K562 (cell line): Measurements from ENCODE around the gene TMEM267. TPM values are rescaled to one million over a fixed set of nuclear protein-coding genes. Genes with fewer than 3 reads are reported as not detected.

Source experiments
- ATF1 ChIP-seq, 2 experiments: fragments of 450-650 bp in 1 of 2; IDR thresholded peaks; 2 replicates each; pipeline ENCODE4 v1.6.1; 2016; ENCODE audit warnings: missing compliant biosample characterization in 1 of 2, missing genetic modification characterization in 1 of 2
- DACH1 ChIP-seq: fragments of 450-650 bp; IDR thresholded peaks from 2 replicates; pipeline ENCODE4 v1.6.1; 2018; ENCODE audit not compliant: partially characterized antibody
- DNMT1 ChIP-seq: fragments of 450-650 bp; IDR thresholded peaks from 2 replicates; pipeline ENCODE4 v1.6.1; 2016; ENCODE audit warnings: antibody characterized with exemption, mild to moderate bottlenecking
- FOXJ2 ChIP-seq: fragments of 200-800 bp; sonication (Bioruptor generic); IDR thresholded peaks from 2 replicates; pipeline ENCODE4 v1.6.1; 2016; ENCODE audit warnings: missing genetic modification characterization, missing compliant biosample characterization
- NFIX ChIP-seq: fragments of 250-450 bp; sonication (Bioruptor Pico); IDR thresholded peaks from 2 replicates; pipeline ENCODE4 v1.4.0; 2020; ENCODE audit warnings: low read depth, mild to moderate bottlenecking, moderate library complexity
- RAD21 ChIP-seq, 2 experiments: fragments of 250-450 bp in 1 of 2; fragments of 450-650 bp in 1 of 2; sonication (Bioruptor Pico) in 1 of 2; formaldehyde crosslinking in 1 of 2; IDR thresholded peaks in 1 of 2; conservative IDR thresholded peaks in 1 of 2; 2 replicates each; pipeline versions ENCODE4 v1.4.0 to v1.8.0; 2020 to 2022; ENCODE audit warnings: mild to moderate bottlenecking in 2 of 2, moderate library complexity in 1 of 2
- RUNX1 ChIP-seq: sonication (generic); IDR thresholded peaks from 2 replicates; pipeline ENCODE4 v1.6.1; 2016; ENCODE audit warnings: antibody characterized with exemption, low read depth
- SMC3 ChIP-seq: conservative IDR thresholded peaks from 2 replicates; pipeline ENCODE4 v1.6.1; 2011; ENCODE audit warnings: low read depth, low read length, improper control_type of control experiment; ENCODE audit not compliant: insufficient read depth
- ZNF766 ChIP-seq: fragments of 200-800 bp; sonication (Bioruptor generic); conservative IDR thresholded peaks from 2 replicates; pipeline ENCODE4 v1.6.1; 2016; ENCODE audit warnings: missing genetic modification characterization, missing compliant biosample characterization
- polyA plus RNA-seq, 8 experiments: library from polyadenylated mRNA; depleted of rRNA in 4 of 8; stranded (reverse) in 5 of 8; unstranded in 3 of 8; fragments of >200 nt; fragmentation: Nextera tagmentation in 2 of 8; fragmentation: Illumina TruSeq in 1 of 8; extraction: Ambion mirVana in 2 of 8; extraction: Trizol in 1 of 8; gene quantifications; 2 replicates each; pipeline versions ENCODE4 v1.2.1 to v1.2.3, GENCODE V29; 2011 to 2014; ENCODE audit warnings: inconsistent platforms in 1 of 8, missing spikeins in 1 of 8
- total RNA-seq, 7 experiments: library from RNA; depleted of rRNA in 6 of 7; stranded (reverse); fragments of >200 nt in 6 of 7; fragmentation: Illumina TruSeq in 2 of 7; extraction: Trizol in 2 of 7; gene quantifications; 2 replicates each; pipeline versions ENCODE4 v1.2.1 to v1.2.3, GENCODE V29; 2011 to 2021; ENCODE audit warnings: low replicate concordance in 1 of 7
- TF ChIP-seq, protein P1 (sequence below): fragments of 450-650 bp; IDR thresholded peaks from 2 replicates; pipeline ENCODE4 v1.6.1; 2018; ENCODE audit not compliant: partially characterized antibody
- TF ChIP-seq, protein P2 (sequence below): fragments of 450-650 bp; IDR thresholded peaks from one replicate; pipeline ENCODE4 v1.6.1; 2018; ENCODE audit warnings: mild to moderate bottlenecking, moderate library complexity; ENCODE audit not compliant: partially characterized antibody
- TF ChIP-seq, protein P3 (sequence below): fragments of 150-350 bp; conservative IDR thresholded peaks from 2 replicates; pipeline ENCODE4 v1.6.1; 2014; ENCODE audit warnings: low read length
- TF ChIP-seq, protein P4 (sequence below): fragments of 450-650 bp; IDR thresholded peaks from 2 replicates; pipeline ENCODE4 v1.6.1; 2017; ENCODE audit warnings: antibody characterized with exemption, mild to moderate bottlenecking

The TMEM267 gene
- total and polyA plus RNA-seq, 9 of the 15 experiments (the other 6 are each of a cell fraction or from before 2014, with no cell fraction given) = 8.1 to 61.1 (median 17.8) TPM

DNA sequence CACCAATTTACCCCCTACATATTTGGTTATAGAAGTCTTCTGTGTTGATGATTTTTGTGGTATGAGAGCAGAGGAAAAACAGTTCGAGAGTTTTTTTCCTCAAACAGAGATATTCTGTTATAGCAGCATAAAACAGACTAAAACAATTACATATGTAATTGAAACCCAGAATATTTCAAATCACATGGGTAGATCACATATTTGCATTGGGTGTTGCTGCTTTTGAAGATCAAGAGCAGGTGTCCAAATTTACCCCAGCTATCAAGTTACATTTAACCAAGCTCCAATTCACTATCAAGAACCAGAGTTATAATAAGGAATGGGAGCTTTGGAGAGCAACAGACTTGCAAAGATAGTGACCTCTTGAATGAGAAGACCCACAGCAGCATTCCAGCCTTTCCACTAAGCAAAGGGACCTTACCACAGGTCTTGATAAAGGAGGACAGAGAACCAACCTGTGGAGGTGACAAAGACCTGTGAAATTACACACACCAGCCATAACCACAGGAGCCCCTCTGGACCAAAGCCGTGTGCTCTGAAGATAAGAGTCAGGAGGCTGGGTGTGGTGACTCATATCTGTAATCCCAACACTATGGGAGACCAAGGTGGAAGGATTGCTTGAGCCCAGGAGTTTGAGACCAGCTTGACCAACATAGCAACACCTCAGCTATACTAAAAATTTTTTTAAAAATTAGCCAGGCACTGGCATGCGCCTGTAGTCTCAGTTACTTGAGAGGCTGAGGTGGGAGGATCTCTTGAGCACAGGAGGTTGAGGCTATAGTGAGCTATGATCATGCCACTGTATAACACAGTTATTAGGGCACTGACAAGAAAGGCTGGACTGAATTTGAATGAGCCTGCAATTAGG is 67.5 kb downstream of the TMEM267 start (continued):
- TF ChIP-seq RAD21 (CRISPR knock-in tag; conservative IDR thresholded peaks at IDR 0.05 in 1 of 2, IDR thresholded peaks at IDR 0.05 in 1 of 2) (peak in 1 of 2 experiments; percentile 15; a peak in 1 of 4 replicates), ATF1 (CRISPR knock-in tag; IDR thresholded peaks at IDR 0.05) (no peak), ATF1 (tag; IDR thresholded peaks at IDR 0.05) (peak; percentile 31; the same call in 1 of the 2 replicates), DACH1 (no peak), ZNF766 (no peak), FOXJ2 (tag) (no peak), RUNX1 (no peak), DNMT1 (no peak), NFIX (no peak), SMC3 (no peak)
- TF ChIP-seq, protein P1, sequence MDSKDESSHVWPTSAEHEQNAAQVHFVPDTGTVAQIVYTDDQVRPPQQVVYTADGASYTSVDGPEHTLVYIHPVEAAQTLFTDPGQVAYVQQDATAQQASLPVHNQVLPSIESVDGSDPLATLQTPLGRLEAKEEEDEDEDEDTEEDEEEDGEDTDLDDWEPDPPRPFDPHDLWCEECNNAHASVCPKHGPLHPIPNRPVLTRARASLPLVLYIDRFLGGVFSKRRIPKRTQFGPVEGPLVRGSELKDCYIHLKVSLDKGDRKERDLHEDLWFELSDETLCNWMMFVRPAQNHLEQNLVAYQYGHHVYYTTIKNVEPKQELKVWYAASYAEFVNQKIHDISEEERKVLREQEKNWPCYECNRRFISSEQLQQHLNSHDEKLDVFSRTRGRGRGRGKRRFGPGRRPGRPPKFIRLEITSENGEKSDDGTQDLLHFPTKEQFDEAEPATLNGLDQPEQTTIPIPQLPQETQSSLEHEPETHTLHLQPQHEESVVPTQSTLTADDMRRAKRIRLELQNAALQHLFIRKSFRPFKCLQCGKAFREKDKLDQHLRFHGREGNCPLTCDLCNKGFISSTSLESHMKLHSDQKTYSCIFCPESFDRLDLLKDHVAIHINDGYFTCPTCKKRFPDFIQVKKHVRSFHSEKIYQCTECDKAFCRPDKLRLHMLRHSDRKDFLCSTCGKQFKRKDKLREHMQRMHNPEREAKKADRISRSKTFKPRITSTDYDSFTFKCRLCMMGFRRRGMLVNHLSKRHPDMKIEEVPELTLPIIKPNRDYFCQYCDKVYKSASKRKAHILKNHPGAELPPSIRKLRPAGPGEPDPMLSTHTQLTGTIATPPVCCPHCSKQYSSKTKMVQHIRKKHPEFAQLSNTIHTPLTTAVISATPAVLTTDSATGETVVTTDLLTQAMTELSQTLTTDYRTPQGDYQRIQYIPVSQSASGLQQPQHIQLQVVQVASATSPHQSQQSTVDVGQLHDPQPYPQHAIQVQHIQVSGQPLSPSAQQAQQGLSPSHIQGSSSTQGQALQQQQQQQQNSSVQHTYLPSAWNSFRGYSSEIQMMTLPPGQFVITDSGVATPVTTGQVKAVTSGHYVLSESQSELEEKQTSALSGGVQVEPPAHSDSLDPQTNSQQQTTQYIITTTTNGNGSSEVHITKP = peak; percentile 8
- TF ChIP-seq, protein P2, sequence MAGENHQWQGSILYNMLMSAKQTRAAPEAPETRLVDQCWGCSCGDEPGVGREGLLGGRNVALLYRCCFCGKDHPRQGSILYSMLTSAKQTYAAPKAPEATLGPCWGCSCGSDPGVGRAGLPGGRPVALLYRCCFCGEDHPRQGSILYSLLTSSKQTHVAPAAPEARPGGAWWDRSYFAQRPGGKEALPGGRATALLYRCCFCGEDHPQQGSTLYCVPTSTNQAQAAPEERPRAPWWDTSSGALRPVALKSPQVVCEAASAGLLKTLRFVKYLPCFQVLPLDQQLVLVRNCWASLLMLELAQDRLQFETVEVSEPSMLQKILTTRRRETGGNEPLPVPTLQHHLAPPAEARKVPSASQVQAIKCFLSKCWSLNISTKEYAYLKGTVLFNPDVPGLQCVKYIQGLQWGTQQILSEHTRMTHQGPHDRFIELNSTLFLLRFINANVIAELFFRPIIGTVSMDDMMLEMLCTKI = no peak
- TF ChIP-seq, protein P3, sequence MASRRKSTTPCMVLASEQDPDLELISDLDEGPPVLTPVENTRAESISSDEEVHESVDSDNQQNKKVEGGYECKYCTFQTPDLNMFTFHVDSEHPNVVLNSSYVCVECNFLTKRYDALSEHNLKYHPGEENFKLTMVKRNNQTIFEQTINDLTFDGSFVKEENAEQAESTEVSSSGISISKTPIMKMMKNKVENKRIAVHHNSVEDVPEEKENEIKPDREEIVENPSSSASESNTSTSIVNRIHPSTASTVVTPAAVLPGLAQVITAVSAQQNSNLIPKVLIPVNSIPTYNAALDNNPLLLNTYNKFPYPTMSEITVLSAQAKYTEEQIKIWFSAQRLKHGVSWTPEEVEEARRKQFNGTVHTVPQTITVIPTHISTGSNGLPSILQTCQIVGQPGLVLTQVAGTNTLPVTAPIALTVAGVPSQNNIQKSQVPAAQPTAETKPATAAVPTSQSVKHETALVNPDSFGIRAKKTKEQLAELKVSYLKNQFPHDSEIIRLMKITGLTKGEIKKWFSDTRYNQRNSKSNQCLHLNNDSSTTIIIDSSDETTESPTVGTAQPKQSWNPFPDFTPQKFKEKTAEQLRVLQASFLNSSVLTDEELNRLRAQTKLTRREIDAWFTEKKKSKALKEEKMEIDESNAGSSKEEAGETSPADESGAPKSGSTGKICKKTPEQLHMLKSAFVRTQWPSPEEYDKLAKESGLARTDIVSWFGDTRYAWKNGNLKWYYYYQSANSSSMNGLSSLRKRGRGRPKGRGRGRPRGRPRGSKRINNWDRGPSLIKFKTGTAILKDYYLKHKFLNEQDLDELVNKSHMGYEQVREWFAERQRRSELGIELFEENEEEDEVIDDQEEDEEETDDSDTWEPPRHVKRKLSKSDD = no peak
- TF ChIP-seq, protein P4, sequence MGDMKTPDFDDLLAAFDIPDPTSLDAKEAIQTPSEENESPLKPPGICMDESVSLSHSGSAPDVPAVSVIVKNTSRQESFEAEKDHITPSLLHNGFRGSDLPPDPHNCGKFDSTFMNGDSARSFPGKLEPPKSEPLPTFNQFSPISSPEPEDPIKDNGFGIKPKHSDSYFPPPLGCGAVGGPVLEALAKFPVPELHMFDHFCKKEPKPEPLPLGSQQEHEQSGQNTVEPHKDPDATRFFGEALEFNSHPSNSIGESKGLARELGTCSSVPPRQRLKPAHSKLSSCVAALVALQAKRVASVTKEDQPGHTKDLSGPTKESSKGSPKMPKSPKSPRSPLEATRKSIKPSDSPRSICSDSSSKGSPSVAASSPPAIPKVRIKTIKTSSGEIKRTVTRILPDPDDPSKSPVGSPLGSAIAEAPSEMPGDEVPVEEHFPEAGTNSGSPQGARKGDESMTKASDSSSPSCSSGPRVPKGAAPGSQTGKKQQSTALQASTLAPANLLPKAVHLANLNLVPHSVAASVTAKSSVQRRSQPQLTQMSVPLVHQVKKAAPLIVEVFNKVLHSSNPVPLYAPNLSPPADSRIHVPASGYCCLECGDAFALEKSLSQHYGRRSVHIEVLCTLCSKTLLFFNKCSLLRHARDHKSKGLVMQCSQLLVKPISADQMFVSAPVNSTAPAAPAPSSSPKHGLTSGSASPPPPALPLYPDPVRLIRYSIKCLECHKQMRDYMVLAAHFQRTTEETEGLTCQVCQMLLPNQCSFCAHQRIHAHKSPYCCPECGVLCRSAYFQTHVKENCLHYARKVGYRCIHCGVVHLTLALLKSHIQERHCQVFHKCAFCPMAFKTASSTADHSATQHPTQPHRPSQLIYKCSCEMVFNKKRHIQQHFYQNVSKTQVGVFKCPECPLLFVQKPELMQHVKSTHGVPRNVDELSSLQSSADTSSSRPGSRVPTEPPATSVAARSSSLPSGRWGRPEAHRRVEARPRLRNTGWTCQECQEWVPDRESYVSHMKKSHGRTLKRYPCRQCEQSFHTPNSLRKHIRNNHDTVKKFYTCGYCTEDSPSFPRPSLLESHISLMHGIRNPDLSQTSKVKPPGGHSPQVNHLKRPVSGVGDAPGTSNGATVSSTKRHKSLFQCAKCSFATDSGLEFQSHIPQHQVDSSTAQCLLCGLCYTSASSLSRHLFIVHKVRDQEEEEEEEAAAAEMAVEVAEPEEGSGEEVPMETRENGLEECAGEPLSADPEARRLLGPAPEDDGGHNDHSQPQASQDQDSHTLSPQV = peak; percentile 51; the same call in 1 of the 2 replicates
